GM10847 (cell line): ENCODE results near the gene UVRAG.

Experiments
- POLR2A ChIP-seq: IDR thresholded peaks from 2 replicates; pipeline ENCODE4 v1.6.1; 2011; ENCODE audit not compliant: insufficient read length; ENCODE audit errors: extremely low read depth

Gene UVRAG

GRCh38 chr11:76124905-76125770 lies 310.1 kb downstream of the UVRAG start:
- no peak for TF ChIP-seq POLR2A

GRCh38 chr11:76129729-76130128 lies 314.7 kb downstream of the UVRAG start:
- no peak for TF ChIP-seq POLR2A

- no peak for TF ChIP-seq POLR2A
Observed at GRCh38 chr11:76131142-76131541, 316.1 kb downstream of the UVRAG start.

GRCh38 chr11:76131671-76132631 lies 316.9 kb downstream of the UVRAG start:
- no peak for TF ChIP-seq POLR2A

GRCh38 chr11:76134239-76134638 lies 319.2 kb downstream of the UVRAG start:
- no peak for TF ChIP-seq POLR2A

- no peak for TF ChIP-seq POLR2A
Observed at GRCh38 chr11:76135491-76135890, 320.5 kb downstream of the UVRAG start.

GRCh38 chr11:76139314-76139713 lies 324.3 kb downstream of the UVRAG start:
- no peak for TF ChIP-seq POLR2A

- TF ChIP-seq POLR2A: no peak
Observed at GRCh38 chr11:76140912-76141574, 326.0 kb downstream of the UVRAG start.

- no peak for TF ChIP-seq POLR2A
Observed at GRCh38 chr11:76141901-76142588, 327.0 kb downstream of the UVRAG start.

- TF ChIP-seq POLR2A: no peak
Observed at GRCh38 chr11:76143274-76143673, 328.3 kb downstream of the UVRAG start.

GRCh38 chr11:76147106-76147740 lies 332.2 kb downstream of the UVRAG start:
- no peak for TF ChIP-seq POLR2A

GRCh38 chr11:76148231-76148630 lies 333.2 kb downstream of the UVRAG start:
- no peak for TF ChIP-seq POLR2A

- TF ChIP-seq POLR2A: no peak
Observed at GRCh38 chr11:76148941-76149613, 334.1 kb downstream of the UVRAG start.

GRCh38 chr11:76149713-76150112 lies 334.7 kb downstream of the UVRAG start:
- no peak for TF ChIP-seq POLR2A
